ENCODE measurements around the gene GDF11.

- TF ChIP-seq CTCF (IDR thresholded peaks at IDR 0.05) (no peak), POLR2A (IDR thresholded peaks at IDR 0.05) (no peak)
These were observed 30.1 kb upstream of the GDF11 start for GRCh38 chr12:55712700-55713415.
